Fibroblast of lung (primary cell): ENCODE results near the gene THRB. TPM values are rescaled to one million over a fixed set of nuclear protein-coding genes. Genes with fewer than 3 reads are reported as not detected.

Source experiments
- DNase-seq, 2 donors: peaks; one replicate each; pipeline versions ENCODE4 v3.0.0 to v3.0.0-alpha.2; 2010; ENCODE audit warnings: low read depth in 2 of 2
- H2AFZ ChIP-seq: 2 replicates; pipeline ENCODE4 v1.5.1; 2012; ENCODE audit warnings: low read length, control low read depth, inconsistent platforms
- H3K27ac ChIP-seq: 2 replicates; pipeline ENCODE4 v1.5.1; 2011; ENCODE audit warnings: low read length, control low read depth; ENCODE audit not compliant: insufficient read depth
- H3K27me3 ChIP-seq: 2 replicates; pipeline ENCODE4 v1.5.1; 2011; ENCODE audit warnings: mild to moderate bottlenecking, low read length; ENCODE audit not compliant: control insufficient read depth, insufficient read depth
- H3K36me3 ChIP-seq: 2 replicates; pipeline ENCODE4 v1.5.1; 2011; ENCODE audit warnings: low read length; ENCODE audit not compliant: control insufficient read depth, insufficient read depth
- H3K4me1 ChIP-seq: 2 replicates; pipeline ENCODE4 v1.5.1; 2011; ENCODE audit warnings: low read length; ENCODE audit not compliant: control insufficient read depth, insufficient read depth; ENCODE audit errors: extremely low read depth
- H3K4me2 ChIP-seq: 2 replicates; pipeline ENCODE4 v1.5.1; 2011; ENCODE audit warnings: low read length, control low read depth; ENCODE audit not compliant: insufficient read depth; ENCODE audit errors: extremely low read depth
- H3K4me3 ChIP-seq, 4 experiments: fragments of 200-600 bp in 1 of 4; sonication (generic) in 1 of 4; replicated peaks in 1 of 4; 2 replicates each; pipeline ENCODE4 v1.5.1; 2011 to 2016; ENCODE audit warnings: low read length in 4 of 4, low read depth in 3 of 4, mild to moderate bottlenecking in 3 of 4, control low read depth in 2 of 4, inconsistent platforms in 1 of 4, mixed read lengths in 1 of 4; ENCODE audit not compliant: insufficient read depth in 1 of 4; ENCODE audit errors: control extremely low read depth in 1 of 4
- H3K79me2 ChIP-seq: 2 replicates; pipeline ENCODE4 v1.5.1; 2012; ENCODE audit warnings: mild to moderate bottlenecking, low read length, inconsistent platforms; ENCODE audit not compliant: control insufficient read depth, insufficient read depth
- H3K9ac ChIP-seq: 2 replicates; pipeline ENCODE4 v1.5.1; 2011; ENCODE audit warnings: mild to moderate bottlenecking, low read length, control low read depth; ENCODE audit not compliant: insufficient read depth
- H3K9me3 ChIP-seq: 2 replicates; pipeline ENCODE4 v1.5.1; 2012; ENCODE audit warnings: low read depth, low read length; ENCODE audit not compliant: control insufficient read depth, insufficient read depth
- H4K20me1 ChIP-seq: 2 replicates; pipeline ENCODE4 v1.5.1; 2011; ENCODE audit warnings: low read length; ENCODE audit not compliant: control insufficient read depth, insufficient read depth; ENCODE audit errors: extremely low read depth
- CTCF ChIP-seq, 2 donors: IDR thresholded peaks in 1 of 2; conservative IDR thresholded peaks in 1 of 2; 1 replicate in 1 of 2; 2 replicates in 1 of 2; pipeline ENCODE4 v1.5.1; 2011 to 2012; ENCODE audit warnings: low read length in 2 of 2, control low read depth in 1 of 2, inconsistent platforms in 1 of 2, low read depth in 1 of 2, mild to moderate bottlenecking in 1 of 2
- EZH2 ChIP-seq: IDR thresholded peaks from 2 replicates; pipeline ENCODE4 v1.5.1; 2012; ENCODE audit warnings: low read length, control low read depth, mild to moderate bottlenecking; ENCODE audit errors: missing control alignments
- polyA plus RNA-seq, 2 donors: library from polyadenylated mRNA; depleted of rRNA in 1 of 2; stranded (reverse) in 1 of 2; unstranded in 1 of 2; fragments of >200 nt; gene quantifications; 2 replicates each; pipeline ENCODE4 v1.2.1, GENCODE V29; 2011 to 2012; ENCODE audit warnings: missing spikeins in 1 of 2
- total RNA-seq: library from RNA; depleted of rRNA; stranded (reverse); fragments of >200 nt; gene quantifications from 2 replicates; pipeline ENCODE4 v1.2.1, GENCODE V29; 2014

The THRB gene
- total and polyA plus RNA-seq, 2 donors (not counting 1 experiment from before 2014, with no cell fraction given) = 4.2 to 7.4 TPM

DNA sequence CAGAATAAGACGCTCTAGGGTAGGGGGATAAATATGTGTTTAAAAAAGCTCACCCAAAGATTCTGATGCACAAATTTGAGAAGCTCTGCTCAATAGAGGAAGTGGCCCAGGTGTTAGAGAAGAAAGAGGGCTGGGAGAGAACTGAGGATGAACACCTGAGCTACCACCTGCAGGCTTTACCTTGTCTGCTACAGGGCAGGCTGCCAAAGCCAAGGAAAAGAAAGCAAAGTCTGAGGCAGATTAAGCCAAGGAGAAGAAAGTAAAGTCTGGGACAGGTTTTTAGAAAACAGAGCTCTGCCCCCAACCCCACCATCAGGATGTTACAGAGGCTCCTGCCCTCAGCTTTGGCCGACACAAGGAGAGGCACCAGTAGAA lies 92.9 kb downstream of the THRB start:
- no peak for TF ChIP-seq CTCF (conservative IDR thresholded peaks at IDR 0.05 in 1 of 2, IDR thresholded peaks at IDR 0.05 in 1 of 2; ENCODE audit: low read depth in 1 of 2, low read length in 2 of 2)
- no peak for TF ChIP-seq EZH2
- H3K9me3 ChIP-seq = no peaks in the 10 kb centered on the region
- H3K9ac ChIP-seq = no peak overlapping the region
- H3K4me3 ChIP-seq = no peak overlapping the region
- no peaks in the 10 kb centered on the region for H3K27me3 ChIP-seq
- H3K79me2 ChIP-seq = no peaks in the 10 kb centered on the region
- no peaks in the 10 kb centered on the region for H4K20me1 ChIP-seq
- no peak overlapping the region for H2AFZ ChIP-seq
- H3K4me2 ChIP-seq = no peak overlapping the region
- H3K4me1 ChIP-seq = no peaks in the 10 kb centered on the region
- no peak overlapping the region for H3K27ac ChIP-seq
- DNase-seq = no peak
- no peaks in the 10 kb centered on the region for H3K36me3 ChIP-seq

DNA sequence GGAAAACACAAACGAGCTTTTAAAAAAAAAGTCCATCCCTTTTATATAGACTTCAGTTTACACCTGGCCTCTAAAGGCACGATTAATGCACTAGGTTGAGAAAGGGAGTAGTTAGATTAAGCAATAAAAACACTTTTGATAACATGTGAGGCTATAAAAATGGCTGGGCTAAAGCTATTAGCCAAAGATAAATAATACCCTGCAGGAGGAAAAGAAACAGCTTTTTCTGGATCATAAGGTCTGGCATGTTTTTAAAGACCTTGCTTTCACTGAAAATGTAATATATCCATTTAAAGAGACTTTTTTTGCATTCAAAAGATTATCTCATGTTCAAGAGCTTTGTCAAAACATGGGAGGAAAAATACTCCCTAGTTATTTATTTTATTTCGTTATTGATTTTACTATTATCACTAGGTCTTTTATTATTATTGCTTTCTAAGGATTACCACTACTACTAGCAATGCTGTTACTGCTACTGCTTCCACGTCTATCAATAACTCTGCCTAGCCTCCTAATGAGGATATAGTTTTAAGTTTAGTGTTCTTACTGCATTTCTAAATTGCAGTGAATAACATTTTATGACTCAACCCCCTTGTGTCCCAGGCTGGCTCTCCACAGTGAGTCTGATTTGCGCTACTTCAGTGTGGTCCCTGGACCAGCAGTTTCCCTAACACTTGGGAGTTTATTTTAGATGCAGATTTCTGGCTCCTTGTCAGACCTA lies 93.4 kb downstream of the THRB start:
- Histone ChIP-seq H3K4me3 (no peak overlapping the region), H4K20me1 (no peaks in the 10 kb centered on the region), H3K4me2 (no peak overlapping the region), H3K9me3 (no peaks in the 10 kb centered on the region), H3K36me3 (no peaks in the 10 kb centered on the region), H3K27me3 (no peaks in the 10 kb centered on the region), H3K27ac (no peak overlapping the region), H3K9ac (no peak overlapping the region), H2AFZ (no peak overlapping the region), H3K4me1 (no peaks in the 10 kb centered on the region), H3K79me2 (no peaks in the 10 kb centered on the region)
- peak in 1 of 2 donors; percentile 36 for DNase-seq
- TF ChIP-seq CTCF (conservative IDR thresholded peaks at IDR 0.05 in 1 of 2, IDR thresholded peaks at IDR 0.05 in 1 of 2; ENCODE audit: low read depth in 1 of 2, low read length in 2 of 2) (no peak), EZH2 (no peak)

DNA sequence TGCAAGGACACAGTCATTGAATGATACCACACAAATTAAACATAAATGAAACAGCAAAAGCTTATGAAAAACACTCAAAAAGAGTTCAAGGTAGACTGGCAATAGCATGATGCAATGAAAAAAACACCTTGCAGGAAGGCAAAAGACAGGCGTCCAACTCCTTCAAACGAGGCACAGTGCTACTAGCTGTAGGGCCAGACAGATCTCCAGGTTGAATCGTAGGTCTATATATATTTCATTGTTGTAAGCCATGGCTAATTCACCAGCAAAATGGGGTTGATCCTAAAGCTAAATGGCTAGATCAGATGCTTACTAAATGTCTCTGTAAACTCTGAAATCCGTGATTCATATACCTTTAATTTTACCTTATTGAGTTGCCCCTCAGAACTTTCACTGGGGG lies 94.2 kb downstream of the THRB start:
- H3K36me3 ChIP-seq = no peaks in the 10 kb centered on the region
- H4K20me1 ChIP-seq = no peaks in the 10 kb centered on the region
- no peak for DNase-seq
- H3K4me3 ChIP-seq = no peak overlapping the region
- H3K4me2 ChIP-seq = no peak overlapping the region
- H3K9ac ChIP-seq = no peak overlapping the region
- TF ChIP-seq EZH2 (no peak), CTCF (conservative IDR thresholded peaks at IDR 0.05 in 1 of 2, IDR thresholded peaks at IDR 0.05 in 1 of 2; ENCODE audit: low read depth in 1 of 2, low read length in 2 of 2) (no peak)
- no peaks in the 10 kb centered on the region for H3K79me2 ChIP-seq
- no peaks in the 10 kb centered on the region for H3K9me3 ChIP-seq
- H3K4me1 ChIP-seq = no peaks in the 10 kb centered on the region
- no peaks in the 10 kb centered on the region for H3K27me3 ChIP-seq
- no peak overlapping the region for H2AFZ ChIP-seq
- H3K27ac ChIP-seq = no peak overlapping the region
